Measurements from ENCODE around the gene RBM20. TPM values are rescaled to one million over a fixed set of nuclear protein-coding genes. Genes with fewer than 3 reads are reported as not detected.

RBM20 gene
- total and polyA plus RNA-seq, 2 experiments from 2014 or later = 0.05 to 0.17 TPM

- TF ChIP-seq REST (IDR thresholded peaks at IDR 0.05; ENCODE audit: unreplicated experiment) = no peak
Observed at GRCh38 chr10:110852947-110853346, 208.8 kb downstream of the RBM20 start (continued).

GRCh38 chr10:110853921-110854605 is 209.9 kb downstream of the RBM20 start:
- no peaks in the 10 kb centered on the region for H3K36me3 ChIP-seq (ENCODE audit: insufficient read depth)
- no peak for TF ChIP-seq STAT1 (IDR thresholded peaks at IDR 0.05; ENCODE audit: unreplicated experiment)
- no peak for TF ChIP-seq POLR2AphosphoS5 (IDR thresholded peaks at IDR 0.05; ENCODE audit: low read depth)
- no peak for TF ChIP-seq ZNF331 (CRISPR knock-in tag; IDR thresholded peaks at IDR 0.05; ENCODE audit: low read depth)
- TF ChIP-seq EZH2 (IDR thresholded peaks at IDR 0.05; ENCODE audit: low read depth, unreplicated experiment) = no peak
- no peak for TF ChIP-seq REST (IDR thresholded peaks at IDR 0.05; ENCODE audit: unreplicated experiment)
- TF ChIP-seq ZNF114 (CRISPR knock-in tag; IDR thresholded peaks at IDR 0.05) = no peak
- TF ChIP-seq JUNB (IDR thresholded peaks at IDR 0.05; ENCODE audit: unreplicated experiment) = no peak
- no peak for TF ChIP-seq ETS1 (IDR thresholded peaks at IDR 0.05)
- no peak for TF ChIP-seq CTCF (conservative IDR thresholded peaks at IDR 0.05; ENCODE audit: low read depth in 2 of 2)
- no peak for TF ChIP-seq NANOG (IDR thresholded peaks at IDR 0.05; ENCODE audit: borderline replicate concordance)
- no peaks in the 10 kb centered on the region for H3K27me3 ChIP-seq (ENCODE audit: insufficient read depth)
- no peaks in the 10 kb centered on the region for H3F3A ChIP-seq (replicated peaks; ENCODE audit: low read depth)
- no peak overlapping the region for H2AFZ ChIP-seq
- no peak overlapping the region for H3K4me2 ChIP-seq
- Mint-ChIP-seq H3K4me3 (no peak overlapping the region), H3K27ac (no peak overlapping the region), H3K27me3 (ENCODE audit: insufficient read depth, low read depth, poor library complexity) (peaks cover 4% of the 10 kb centered on the region), H3K36me3 (ENCODE audit: low read depth) (no peaks in the 10 kb centered on the region), H3K9me3 (no peaks in the 10 kb centered on the region), H3K4me1 (no peaks in the 10 kb centered on the region)
- H3K4me1 ChIP-seq (ENCODE audit: insufficient read depth) = no peaks in the 10 kb centered on the region
- ATAC-seq (no peak), DNase-seq (ENCODE audit: low spot score) (no peak)
- no peaks in the 10 kb centered on the region for H3K79me2 ChIP-seq (replicated peaks; ENCODE audit: insufficient read depth)
- peaks cover 5% of the 10 kb centered on the region for H3K9me2 ChIP-seq (ENCODE audit: insufficient read depth)
- H3K27ac ChIP-seq (ENCODE audit: low read depth) = no peak overlapping the region
- H3K4me3 ChIP-seq = no peak overlapping the region
- no peaks in the 10 kb centered on the region for H4K20me1 ChIP-seq (replicated peaks; ENCODE audit: insufficient read depth)

All from GM23338 (cell line).